ENCODE results near the gene PBXIP1.

The PBXIP1 gene

DNA sequence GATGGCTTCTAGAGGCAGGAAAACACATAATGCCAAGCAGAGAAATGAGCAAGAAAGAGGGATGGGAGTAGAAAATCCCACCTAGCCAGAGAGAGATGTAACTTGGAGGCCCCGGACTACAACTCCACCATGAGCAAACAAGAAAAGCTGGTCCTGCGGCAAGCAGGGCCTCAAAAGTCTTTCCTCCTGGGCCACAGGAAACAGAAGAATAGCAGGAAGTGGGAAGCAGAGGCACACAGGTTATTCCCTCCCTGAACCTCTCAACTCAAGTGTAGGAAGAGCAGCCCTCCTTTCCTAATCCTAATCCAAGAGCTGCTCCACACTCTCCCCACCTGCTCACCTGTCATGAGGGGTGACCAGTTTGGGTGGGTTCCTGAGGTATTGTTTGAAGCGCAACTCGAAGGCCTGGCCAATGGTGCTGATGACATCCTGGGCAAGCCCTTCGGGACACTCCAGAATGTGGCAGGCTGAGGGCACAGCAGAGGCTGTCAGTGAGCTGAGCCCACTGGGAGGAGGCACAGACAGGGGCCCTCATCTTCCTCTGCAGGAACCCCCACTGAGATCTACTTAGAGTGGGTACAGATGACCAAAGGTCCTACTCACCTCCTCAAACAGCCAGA lies 11.5 kb upstream of the PBXIP1 start:
- Histone ChIP-seq H2AFZ (ENCODE audit: low read depth, low read length) (no peak overlapping the region), H3K4me1 (ENCODE audit: low read length) (peaks cover 14% of the 10 kb centered on the region), H3K36me3 (replicated peaks; ENCODE audit: low read depth, low read length) (peaks cover 23% of the 10 kb centered on the region), H4K20me1 (ENCODE audit: insufficient read depth, low read length) (no peaks in the 10 kb centered on the region), H3K9me3 (ENCODE audit: insufficient read depth, low read length) (no peaks in the 10 kb centered on the region), H3K9ac (ENCODE audit: low read length) (no peak overlapping the region), H3K4me2 (ENCODE audit: low read length) (no peak overlapping the region), H3K4me3 (ENCODE audit: low read length) (no peak overlapping the region), H3K27me3 (ENCODE audit: low read depth, low read length) (no peaks in the 10 kb centered on the region), H3K27ac (ENCODE audit: low read length) (no peak overlapping the region), H3K79me2 (ENCODE audit: low read length) (peaks cover 17% of the 10 kb centered on the region)
- TF ChIP-seq, protein P1, sequence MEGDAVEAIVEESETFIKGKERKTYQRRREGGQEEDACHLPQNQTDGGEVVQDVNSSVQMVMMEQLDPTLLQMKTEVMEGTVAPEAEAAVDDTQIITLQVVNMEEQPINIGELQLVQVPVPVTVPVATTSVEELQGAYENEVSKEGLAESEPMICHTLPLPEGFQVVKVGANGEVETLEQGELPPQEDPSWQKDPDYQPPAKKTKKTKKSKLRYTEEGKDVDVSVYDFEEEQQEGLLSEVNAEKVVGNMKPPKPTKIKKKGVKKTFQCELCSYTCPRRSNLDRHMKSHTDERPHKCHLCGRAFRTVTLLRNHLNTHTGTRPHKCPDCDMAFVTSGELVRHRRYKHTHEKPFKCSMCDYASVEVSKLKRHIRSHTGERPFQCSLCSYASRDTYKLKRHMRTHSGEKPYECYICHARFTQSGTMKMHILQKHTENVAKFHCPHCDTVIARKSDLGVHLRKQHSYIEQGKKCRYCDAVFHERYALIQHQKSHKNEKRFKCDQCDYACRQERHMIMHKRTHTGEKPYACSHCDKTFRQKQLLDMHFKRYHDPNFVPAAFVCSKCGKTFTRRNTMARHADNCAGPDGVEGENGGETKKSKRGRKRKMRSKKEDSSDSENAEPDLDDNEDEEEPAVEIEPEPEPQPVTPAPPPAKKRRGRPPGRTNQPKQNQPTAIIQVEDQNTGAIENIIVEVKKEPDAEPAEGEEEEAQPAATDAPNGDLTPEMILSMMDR (IDR thresholded peaks at IDR 0.05; ENCODE audit: low read depth, low read length): no peak
- TF ChIP-seq EZH2phosphoT487 (IDR thresholded peaks at IDR 0.05; ENCODE audit: low read depth): no peak

DNA sequence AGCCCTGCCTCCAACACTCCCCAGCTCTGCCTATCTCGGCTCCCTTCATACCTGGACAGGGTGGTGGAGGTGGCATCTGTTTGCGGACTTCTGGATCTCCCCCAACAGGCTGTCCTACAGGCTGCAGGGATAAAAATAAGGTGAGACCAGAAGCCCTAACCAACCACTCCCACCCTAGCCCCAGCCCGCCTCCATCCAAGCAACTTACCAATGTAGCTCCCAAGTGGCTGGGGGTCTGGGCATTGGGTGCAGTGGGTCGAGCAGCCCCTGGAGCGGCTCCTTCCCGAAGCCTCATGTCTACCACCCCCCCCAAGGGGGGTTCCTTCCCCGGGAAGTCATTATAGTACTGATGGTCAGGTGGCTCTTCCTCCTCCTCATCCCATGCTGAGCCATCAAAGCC lies 10.2 kb upstream of the PBXIP1 start:
- H3K79me2 ChIP-seq (ENCODE audit: low read length): peaks cover 19% of the 10 kb centered on the region
- no peak overlapping the region for H3K9ac ChIP-seq (ENCODE audit: low read length)

DNA sequence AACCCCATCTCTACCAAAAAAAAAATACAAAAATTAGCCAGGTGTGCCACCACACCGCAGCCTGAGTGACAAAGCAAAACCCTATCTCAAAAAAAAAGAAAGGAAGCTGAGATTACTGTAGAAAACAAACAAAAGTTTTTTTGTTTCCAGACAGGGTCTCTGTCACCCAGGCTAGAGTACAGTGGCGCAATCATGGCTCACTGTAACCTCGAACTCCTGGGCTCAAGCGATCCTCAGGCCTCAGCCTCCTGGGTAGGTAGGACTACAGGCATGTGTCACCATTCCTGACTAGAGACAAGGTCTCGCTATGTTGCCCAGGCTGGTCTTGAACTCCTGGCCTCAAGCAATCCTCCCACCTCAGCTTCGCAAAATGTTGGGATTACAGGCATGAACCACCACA lies 8.5 kb upstream of the PBXIP1 start:
- Histone ChIP-seq H3K27ac (ENCODE audit: low read length) (no peak overlapping the region), H3K4me1 (ENCODE audit: low read length) (peaks cover 14% of the 10 kb centered on the region), H3K36me3 (replicated peaks; ENCODE audit: low read depth, low read length) (peaks cover 25% of the 10 kb centered on the region), H3K9me3 (ENCODE audit: insufficient read depth, low read length) (no peaks in the 10 kb centered on the region), H3K27me3 (ENCODE audit: low read depth, low read length) (no peaks in the 10 kb centered on the region), H2AFZ (ENCODE audit: low read depth, low read length) (no peak overlapping the region), H3K4me2 (ENCODE audit: low read length) (no peak overlapping the region), H3K4me3 (ENCODE audit: low read length) (no peak overlapping the region), H3K79me2 (ENCODE audit: low read length) (peaks cover 29% of the 10 kb centered on the region), H4K20me1 (ENCODE audit: insufficient read depth, low read length) (peaks cover 7% of the 10 kb centered on the region; the same call in 1 of the 2 replicates), H3K9ac (ENCODE audit: low read length) (no peak overlapping the region)
- no peak for TF ChIP-seq EZH2phosphoT487 (IDR thresholded peaks at IDR 0.05; ENCODE audit: low read depth)
- TF ChIP-seq, protein P1 (IDR thresholded peaks at IDR 0.05; ENCODE audit: low read depth, low read length): no peak

More for the DNA sequence above, 10.2 kb upstream of the PBXIP1 start:
- Histone ChIP-seq H3K27me3 (ENCODE audit: low read depth, low read length) (no peaks in the 10 kb centered on the region), H3K36me3 (replicated peaks; ENCODE audit: low read depth, low read length) (peaks cover 23% of the 10 kb centered on the region), H4K20me1 (ENCODE audit: insufficient read depth, low read length) (no peaks in the 10 kb centered on the region), H3K27ac (ENCODE audit: low read length) (no peak overlapping the region), H3K4me2 (ENCODE audit: low read length) (no peak overlapping the region), H3K4me3 (ENCODE audit: low read length) (no peak overlapping the region), H3K4me1 (ENCODE audit: low read length) (peaks cover 16% of the 10 kb centered on the region), H3K9me3 (ENCODE audit: insufficient read depth, low read length) (no peaks in the 10 kb centered on the region), H2AFZ (ENCODE audit: low read depth, low read length) (no peak overlapping the region)
- TF ChIP-seq, protein P1 (IDR thresholded peaks at IDR 0.05; ENCODE audit: low read depth, low read length): no peak
- no peak for TF ChIP-seq EZH2phosphoT487 (IDR thresholded peaks at IDR 0.05; ENCODE audit: low read depth)

DNA sequence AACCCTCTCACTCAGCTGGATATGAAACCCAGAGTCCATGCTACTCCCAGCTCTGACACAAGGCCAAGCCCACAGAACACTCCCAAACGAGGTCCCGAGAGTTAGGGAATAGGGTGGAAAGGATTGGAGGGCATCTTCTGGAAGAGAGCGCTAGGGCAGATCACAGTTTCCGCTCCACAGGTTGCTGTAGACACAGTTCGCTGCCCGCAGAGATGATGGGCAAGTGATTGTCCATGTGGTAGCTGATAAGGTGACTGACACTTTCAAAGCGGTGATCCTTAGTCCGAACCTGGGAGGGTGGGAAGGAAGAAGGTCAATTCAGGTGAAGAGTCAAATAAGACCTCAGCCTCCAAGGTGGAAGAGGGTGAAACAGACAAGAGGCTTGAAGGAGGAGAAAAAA lies 7.7 kb upstream of the PBXIP1 start:
- TF ChIP-seq, protein P1 (IDR thresholded peaks at IDR 0.05; ENCODE audit: low read depth, low read length): no peak
- TF ChIP-seq EZH2phosphoT487 (IDR thresholded peaks at IDR 0.05; ENCODE audit: low read depth): no peak
- Histone ChIP-seq H3K9ac (ENCODE audit: low read length) (no peak overlapping the region), H3K36me3 (replicated peaks; ENCODE audit: low read depth, low read length) (peaks cover 32% of the 10 kb centered on the region), H3K4me2 (ENCODE audit: low read length) (no peak overlapping the region), H2AFZ (ENCODE audit: low read depth, low read length) (no peak overlapping the region), H3K79me2 (ENCODE audit: low read length) (peaks cover 31% of the 10 kb centered on the region), H3K27ac (ENCODE audit: low read length) (no peak overlapping the region), H4K20me1 (ENCODE audit: insufficient read depth, low read length) (peaks cover 7% of the 10 kb centered on the region; the same call in 1 of the 2 replicates), H3K9me3 (ENCODE audit: insufficient read depth, low read length) (no peaks in the 10 kb centered on the region), H3K4me1 (ENCODE audit: low read length) (peaks cover 14% of the 10 kb centered on the region), H3K27me3 (ENCODE audit: low read depth, low read length) (no peaks in the 10 kb centered on the region), H3K4me3 (ENCODE audit: low read length) (no peak overlapping the region)

Measured in OCI-LY3 (cell line).